Large intestine (tissue), 12 donors: ENCODE results near the gene PVR. TPM values are rescaled to one million over a fixed set of nuclear protein-coding genes. Genes with fewer than 3 reads are reported as not detected.

Source experiments
- DNase-seq, 2 donors: peaks; one replicate each; pipeline versions ENCODE4 v3.0.0 to v3.0.0-alpha.2; 2013
- H3K27ac ChIP-seq: one replicate; pipeline ENCODE4 v1.5.1; 2013; ENCODE audit warnings: low read length
- H3K27me3 ChIP-seq: 2 replicates; pipeline ENCODE4 v1.6.1; 2013; ENCODE audit warnings: low read length; ENCODE audit not compliant: control insufficient read depth, insufficient read depth
- H3K36me3 ChIP-seq: 2 replicates; pipeline ENCODE4 v1.6.1; 2013; ENCODE audit warnings: low read length; ENCODE audit not compliant: control insufficient read depth, insufficient read depth
- H3K4me1 ChIP-seq: one replicate; pipeline ENCODE4 v1.6.1; 2013; ENCODE audit warnings: low read length; ENCODE audit not compliant: control insufficient read depth, insufficient read depth
- H3K4me3 ChIP-seq: one replicate; pipeline ENCODE4 v1.5.1; 2013; ENCODE audit warnings: low read length
- H3K9me3 ChIP-seq: one replicate; pipeline ENCODE4 v1.6.1; 2013; ENCODE audit warnings: mild to moderate bottlenecking, low read depth, low read length, moderate library complexity; ENCODE audit not compliant: control insufficient read depth
- WGBS: methylation state at CpG from one replicate; pipeline ENCODE4 v1.1.5; 2013; ENCODE audit warnings: low lambda C conversion rate; ENCODE audit not compliant: insufficient coverage; 5-methylcytosine and 5-hydroxymethylcytosine counted together
- long read RNA-seq, 11 donors: transcript quantifications; one replicate each; lab custom pipeline, GENCODE V29; 2026
- polyA plus RNA-seq: library from polyadenylated mRNA; unstranded; fragments of 120-200 nt; gene quantifications from one replicate; pipeline ENCODE4 v1.2.1, GENCODE V29; 2013

Gene PVR, protein sequence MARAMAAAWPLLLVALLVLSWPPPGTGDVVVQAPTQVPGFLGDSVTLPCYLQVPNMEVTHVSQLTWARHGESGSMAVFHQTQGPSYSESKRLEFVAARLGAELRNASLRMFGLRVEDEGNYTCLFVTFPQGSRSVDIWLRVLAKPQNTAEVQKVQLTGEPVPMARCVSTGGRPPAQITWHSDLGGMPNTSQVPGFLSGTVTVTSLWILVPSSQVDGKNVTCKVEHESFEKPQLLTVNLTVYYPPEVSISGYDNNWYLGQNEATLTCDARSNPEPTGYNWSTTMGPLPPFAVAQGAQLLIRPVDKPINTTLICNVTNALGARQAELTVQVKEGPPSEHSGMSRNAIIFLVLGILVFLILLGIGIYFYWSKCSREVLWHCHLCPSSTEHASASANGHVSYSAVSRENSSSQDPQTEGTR
- 101 TPM for polyA plus RNA-seq
- long read RNA-seq, donor 1, partial matches to known transcripts: 0 of 5 reads
- long read RNA-seq, donor 1, other reads (novel, unspliced or antisense): 0 of 5 reads
- long read RNA-seq, donor 2, transcript PVR-205 (8 exons, 3,325 nt): major isoform, 8 of 34 reads
- long read RNA-seq, donor 2, partial matches to known transcripts: 26 of 34 reads
- long read RNA-seq, donor 2, other reads (novel, unspliced or antisense): 0 of 34 reads
- long read RNA-seq, donor 3, transcript PVR-205 (8 exons, 3,325 nt): major isoform, 10 of 54 reads
- long read RNA-seq, donor 3, partial matches to known transcripts: 39 of 54 reads
- long read RNA-seq, donor 3, other reads (novel, unspliced or antisense): 0 of 54 reads
- long read RNA-seq, donor 4, partial matches to known transcripts: 0 of 1 reads
- long read RNA-seq, donor 4, other reads (novel, unspliced or antisense): 0 of 1 reads
- long read RNA-seq, donor 5, transcript PVR-205 (8 exons, 3,325 nt): major isoform, 5 of 7 reads
- long read RNA-seq, donor 5, partial matches to known transcripts: 0 of 7 reads
- long read RNA-seq, donor 5, other reads (novel, unspliced or antisense): 0 of 7 reads
- long read RNA-seq, donor 6, transcript PVR-205 (8 exons, 3,325 nt): major isoform, 5 of 18 reads
- long read RNA-seq, donor 6, partial matches to known transcripts: 9 of 18 reads
- long read RNA-seq, donor 6, other reads (novel, unspliced or antisense): 0 of 18 reads
- long read RNA-seq, donor 7, partial matches to known transcripts: 0 of 4 reads
- long read RNA-seq, donor 7, other reads (novel, unspliced or antisense): 0 of 4 reads
- long read RNA-seq, donor 8, transcript PVR-205 (8 exons, 3,325 nt): major isoform, 6 of 14 reads
- long read RNA-seq, donor 8, partial matches to known transcripts: 6 of 14 reads
- long read RNA-seq, donor 8, other reads (novel, unspliced or antisense): 0 of 14 reads
- long read RNA-seq, donor 9, transcript PVR-205 (8 exons, 3,325 nt): major isoform, 8 of 11 reads
- long read RNA-seq, donor 9, partial matches to known transcripts: 0 of 11 reads
- long read RNA-seq, donor 9, other reads (novel, unspliced or antisense): 0 of 11 reads
- long read RNA-seq, donor 10, transcript PVR-205 (8 exons, 3,325 nt): major isoform, 12 of 27 reads
- long read RNA-seq, donor 10, partial matches to known transcripts: 14 of 27 reads
- long read RNA-seq, donor 10, other reads (novel, unspliced or antisense): 0 of 27 reads
- long read RNA-seq, donor 11, transcript PVR-205 (8 exons, 3,325 nt): major isoform, 6 of 6 reads
- long read RNA-seq, donor 11, partial matches to known transcripts: 0 of 6 reads
- long read RNA-seq, donor 11, other reads (novel, unspliced or antisense): 0 of 6 reads

DNA sequence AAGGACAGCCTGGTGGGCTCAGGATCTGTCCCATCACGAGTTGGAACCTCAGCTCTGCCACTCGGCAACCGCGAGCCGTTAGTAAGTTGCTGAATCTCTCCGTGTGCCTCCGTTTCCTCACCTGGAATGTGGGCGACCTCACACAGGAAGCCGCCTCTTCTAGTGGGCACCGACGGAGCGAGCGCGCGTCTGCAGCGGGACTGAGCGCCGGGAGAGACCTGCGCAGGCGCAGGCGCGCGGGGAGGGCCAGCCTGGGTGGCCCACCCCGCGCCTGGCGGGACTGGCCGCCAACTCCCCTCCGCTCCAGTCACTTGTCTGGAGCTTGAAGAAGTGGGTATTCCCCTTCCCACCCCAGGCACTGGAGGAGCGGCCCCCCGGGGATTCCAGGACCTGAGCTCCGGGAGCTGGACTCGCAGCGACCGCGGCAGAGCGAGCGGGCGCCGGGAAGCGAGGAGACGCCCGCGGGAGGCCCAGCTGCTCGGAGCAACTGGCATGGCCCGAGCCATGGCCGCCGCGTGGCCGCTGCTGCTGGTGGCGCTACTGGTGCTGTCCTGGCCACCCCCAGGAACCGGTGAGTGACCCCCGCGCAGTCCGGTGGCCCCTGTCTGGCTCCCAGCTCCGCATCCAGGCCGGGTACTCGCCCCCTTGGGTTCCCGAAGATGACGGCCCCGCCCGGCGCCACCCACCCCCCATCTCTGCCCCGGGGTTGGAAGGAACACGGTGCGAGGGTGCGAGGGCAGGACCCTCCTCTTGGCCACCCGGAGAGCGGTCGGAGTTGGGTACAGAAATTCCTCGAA lies at the start of gene PVR:
Gene PVR (plus strand): TSS at position 306 of the 797 bp plus-strand sequence. CDS start 187 bp downstream, at position 493.
- Histone ChIP-seq H3K4me1 (peaks cover 42% of the 10 kb centered on the region), H3K36me3 (peaks cover 20% of the 10 kb centered on the region), H3K27ac (peak within 1 kb of the TSS; percentile 95), H3K27me3 (no peaks in the 10 kb centered on the region), H3K9me3 (no peaks in the 10 kb centered on the region), H3K4me3 (peak within 1 kb of the TSS; percentile 93)
- no CpG with 5 or more reads among the region's 70 CpGs for WGBS
- peak; percentile 83 to 91 for DNase-seq

DNA sequence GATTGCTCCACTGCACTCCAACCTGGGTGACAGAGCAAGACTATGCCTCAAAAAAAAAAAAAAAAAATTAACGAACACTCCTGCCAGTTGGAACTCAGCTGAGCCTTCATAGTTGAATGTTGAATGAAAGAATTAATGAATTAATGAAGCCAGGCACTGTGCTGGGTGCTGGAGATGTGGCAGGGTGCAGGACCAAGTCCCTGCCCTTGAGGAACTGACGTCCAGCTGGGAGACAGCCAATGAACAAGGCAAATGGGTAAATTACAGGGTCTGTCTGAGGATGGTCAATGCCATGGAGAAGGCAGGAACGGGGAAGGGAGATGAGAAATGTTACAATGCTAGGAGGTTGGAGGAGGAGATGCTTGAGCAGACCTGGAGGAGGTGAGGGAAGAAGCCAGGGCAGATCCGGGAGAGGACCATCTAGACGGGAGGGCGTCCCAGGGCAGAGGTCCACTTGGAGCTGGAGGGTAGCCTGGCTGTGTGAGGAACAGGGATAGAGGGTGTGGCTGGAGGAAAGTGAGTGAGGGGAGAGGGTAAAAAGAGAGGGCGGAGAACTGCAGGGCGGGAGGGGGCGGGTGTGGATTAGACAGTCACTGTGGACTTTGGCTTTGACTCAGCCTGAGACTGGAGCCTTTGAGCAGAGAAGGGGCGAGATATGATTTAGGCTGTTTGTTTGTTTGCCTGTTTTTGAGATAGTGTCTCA lies 47.1 kb upstream of the PVR start:
- no peaks in the 10 kb centered on the region for H3K36me3 ChIP-seq

DNA sequence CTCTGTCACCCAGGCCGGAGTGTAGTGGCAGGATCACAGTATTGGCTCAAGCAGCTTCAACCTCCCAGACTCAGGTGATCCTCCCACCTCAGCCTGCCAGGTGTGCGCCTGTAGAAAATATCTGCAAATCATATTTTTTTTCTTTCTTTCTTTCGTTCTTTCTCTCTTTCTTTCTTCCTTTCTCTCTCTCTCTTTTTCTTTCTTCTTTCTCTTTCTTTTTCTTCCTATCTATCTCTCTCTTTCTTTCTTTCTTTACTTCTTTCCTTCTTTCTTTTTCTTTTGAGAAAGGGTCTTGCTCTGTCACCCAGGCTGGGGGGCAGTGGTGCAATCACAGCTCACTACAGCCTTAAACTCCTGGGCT lies 46.6 kb upstream of the PVR start:
- Histone ChIP-seq H3K4me1 (peaks cover 55% of the 10 kb centered on the region), H3K36me3 (no peaks in the 10 kb centered on the region), H3K27me3 (no peaks in the 10 kb centered on the region), H3K4me3 (peak overlapping the region; percentile 0), H3K9me3 (peaks cover 3% of the 10 kb centered on the region), H3K27ac (peak overlapping the region; percentile 78)
- WGBS: 15% methylated on average over 2 of the region's 3 CpGs
- DNase-seq: no peak

More for the DNA sequence above, 47.1 kb upstream of the PVR start:
- no peak overlapping the region for H3K4me3 ChIP-seq
- no peaks in the 10 kb centered on the region for H3K27me3 ChIP-seq
- WGBS: no CpG with 5 or more reads among the region's 10 CpGs
- peaks cover 56% of the 10 kb centered on the region for H3K4me1 ChIP-seq
- peaks cover 3% of the 10 kb centered on the region for H3K9me3 ChIP-seq
- peak overlapping the region; percentile 78 for H3K27ac ChIP-seq
- DNase-seq: peak; percentile 85 to 94

DNA sequence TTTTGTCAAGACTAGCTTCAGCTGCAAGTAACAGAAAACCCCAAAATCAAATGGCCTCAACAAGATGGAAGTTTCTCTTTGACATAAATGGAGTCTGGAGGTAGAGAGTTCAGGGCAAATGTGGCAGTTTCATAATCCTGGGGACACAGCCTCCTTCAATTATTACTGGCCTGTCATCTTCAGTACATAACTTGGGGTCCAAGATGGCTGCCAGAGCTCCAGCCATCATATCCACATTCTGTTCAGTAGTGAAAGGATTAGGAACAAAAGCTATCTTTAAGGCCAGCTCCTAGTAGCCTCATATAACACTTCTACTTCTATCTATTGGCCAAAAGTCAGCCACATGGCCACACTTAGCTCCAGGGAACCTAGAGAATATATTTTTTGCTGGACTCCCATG lies 45.4 kb upstream of the PVR start:
- peaks cover 3% of the 10 kb centered on the region for H3K9me3 ChIP-seq
- no peak for DNase-seq
- peaks cover 51% of the 10 kb centered on the region for H3K4me1 ChIP-seq
- no peaks in the 10 kb centered on the region for H3K27me3 ChIP-seq
- H3K36me3 ChIP-seq: no peaks in the 10 kb centered on the region
- H3K4me3 ChIP-seq: no peak overlapping the region
- peak overlapping the region; percentile 78 for H3K27ac ChIP-seq

DNA sequence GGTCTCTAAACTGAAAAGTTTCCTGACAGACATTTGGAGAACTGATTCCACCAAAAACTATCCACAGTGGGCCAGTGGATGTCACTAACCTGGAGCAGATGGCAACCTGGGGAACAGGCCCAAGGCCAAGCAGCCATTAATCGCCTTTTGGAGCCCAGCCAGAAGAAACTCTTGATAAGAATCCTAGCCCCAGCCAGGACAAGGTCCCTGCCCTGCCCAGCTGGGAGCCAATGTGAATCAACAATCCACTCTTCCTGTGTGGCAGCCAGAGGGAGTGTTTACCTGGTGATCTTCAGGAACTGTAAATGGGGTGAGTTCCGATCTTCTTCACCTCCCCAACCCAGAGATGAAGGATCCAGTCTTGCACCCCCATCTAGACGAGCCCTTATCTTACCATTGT lies 44.8 kb upstream of the PVR start:
- Histone ChIP-seq H3K4me1 (peaks cover 49% of the 10 kb centered on the region), H3K4me3 (no peak overlapping the region), H3K36me3 (no peaks in the 10 kb centered on the region), H3K27ac (peak overlapping the region; percentile 78), H3K27me3 (no peaks in the 10 kb centered on the region), H3K9me3 (peaks cover 3% of the 10 kb centered on the region)
- no CpG with 5 or more reads among the region's 3 CpGs for WGBS
- peak; percentile 80 to 89 for DNase-seq

DNA sequence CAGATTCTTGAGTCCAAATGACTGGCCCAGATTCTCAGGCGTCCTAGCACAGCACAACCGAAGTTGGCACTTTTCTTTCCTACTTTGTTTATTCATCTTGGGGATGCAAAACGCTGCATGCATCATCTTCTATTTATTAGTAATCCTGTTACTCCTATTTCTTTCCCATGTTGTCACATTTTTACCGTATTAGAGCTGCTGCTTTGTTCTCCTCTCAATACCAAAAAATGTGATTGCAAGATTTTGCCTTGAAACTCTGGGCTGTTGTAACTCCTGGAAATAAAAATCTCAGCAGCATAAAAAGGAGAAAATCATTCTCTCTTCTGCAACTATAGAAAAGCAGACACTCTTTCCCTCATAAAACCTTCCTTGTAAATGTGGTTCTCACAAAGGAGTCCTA lies 43.2 kb upstream of the PVR start:
- peaks cover 3% of the 10 kb centered on the region for H3K9me3 ChIP-seq
- 100% methylated on average over 2 of the region's 4 CpGs for WGBS
- H3K4me1 ChIP-seq: peaks cover 53% of the 10 kb centered on the region
- no peak for DNase-seq
- no peaks in the 10 kb centered on the region for H3K36me3 ChIP-seq
- H3K4me3 ChIP-seq: no peak overlapping the region
- H3K27me3 ChIP-seq: no peaks in the 10 kb centered on the region
- H3K27ac ChIP-seq: no peak overlapping the region

DNA sequence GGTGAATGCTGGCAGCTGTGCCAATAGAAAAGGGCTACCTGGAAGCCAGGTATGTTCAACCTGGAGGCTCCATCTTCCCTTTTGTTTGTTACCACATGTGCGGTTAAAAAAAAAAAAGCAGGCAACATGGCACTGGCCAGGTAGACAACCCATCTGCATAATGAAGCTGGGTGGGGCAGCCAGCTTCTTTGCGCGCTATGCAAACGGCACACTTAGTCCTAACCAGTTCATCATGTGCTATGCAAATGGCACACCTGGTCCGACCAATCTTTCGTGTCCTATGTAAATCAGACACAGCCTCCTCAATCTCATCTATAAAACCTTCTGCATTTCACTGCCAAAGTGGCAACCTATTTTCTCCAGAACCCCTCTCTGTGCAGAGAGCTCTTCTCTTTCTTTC lies 41.6 kb upstream of the PVR start:
- Histone ChIP-seq H3K27me3 (no peaks in the 10 kb centered on the region), H3K4me3 (no peak overlapping the region), H3K27ac (peak overlapping the region; percentile 63), H3K4me1 (peaks cover 43% of the 10 kb centered on the region), H3K36me3 (no peaks in the 10 kb centered on the region), H3K9me3 (peaks cover 3% of the 10 kb centered on the region)
- peak; percentile 85 to 93 for DNase-seq
- WGBS: 60% methylated on average over 4 of the region's 6 CpGs

DNA sequence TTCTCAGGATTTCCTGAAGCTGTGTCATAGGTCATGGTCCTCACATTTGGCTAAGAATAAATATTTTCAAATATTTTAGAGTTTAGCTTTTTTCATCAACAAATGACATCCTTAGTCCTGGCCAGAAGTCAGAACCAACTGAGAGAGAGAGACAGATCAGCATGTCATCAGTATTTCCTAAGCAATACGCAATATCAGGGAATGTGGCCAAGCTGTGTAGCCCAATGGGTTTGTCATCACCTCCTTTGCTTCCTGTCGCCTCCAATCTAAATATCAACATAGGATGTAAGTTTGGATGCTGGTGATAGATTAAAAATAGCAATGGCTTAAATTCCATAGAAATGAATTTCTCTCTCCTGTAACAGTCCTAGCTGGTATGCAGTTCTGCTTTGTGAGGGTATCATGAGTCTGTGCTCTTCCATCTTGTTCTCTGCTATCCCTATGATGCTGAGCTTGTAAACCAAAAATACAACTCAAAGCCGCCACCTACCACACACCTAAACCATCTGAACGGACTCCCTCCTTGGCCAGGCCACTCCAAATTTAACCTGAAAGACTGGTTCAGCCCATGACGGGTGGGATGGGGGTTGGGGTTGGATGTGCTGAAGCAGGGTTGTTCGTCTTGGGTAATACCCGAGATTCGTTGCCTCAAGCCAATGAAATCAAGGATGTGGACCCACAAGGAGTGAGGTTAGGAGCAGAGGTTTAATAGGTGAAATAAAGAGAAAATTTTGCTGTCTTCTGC lies 40.3 kb upstream of the PVR start:
- Histone ChIP-seq H3K4me1 (peaks cover 39% of the 10 kb centered on the region), H3K27me3 (no peaks in the 10 kb centered on the region), H3K27ac (no peak overlapping the region), H3K4me3 (no peak overlapping the region), H3K9me3 (no peaks in the 10 kb centered on the region), H3K36me3 (no peaks in the 10 kb centered on the region)
- DNase-seq: no peak
- WGBS: no CpG with 5 or more reads among the region's 8 CpGs
